ENCODE results near the gene HGFAC.
A peak's percentile ranks its signal among the peaks of the same experiment; 100 is the strongest.
"Not testable (repeated sequence)": the region's sequence is repeated elsewhere in the genome, so short reads cannot be mapped to it uniquely, and the experiment has no call there.

HGFAC gene

GRCh38 chr4:3407930-3408792 is 33.6 kb upstream of the HGFAC start:
- peak overlapping the region; percentile 66 for H3K4me3 ChIP-seq
- DNase-seq (ENCODE audit: low read depth, low spot score) = no peak
- 0 out of 2 replicates have a peak, but pooled peaks cover 7% of the 10 kb centered on the region for H3K9me3 ChIP-seq (ENCODE audit: low read depth, low read length)
- peaks cover 15% of the 10 kb centered on the region for H3K36me3 ChIP-seq (ENCODE audit: insufficient read depth, low read length)
- peak overlapping the region; percentile 44 for H3K9ac ChIP-seq (ENCODE audit: insufficient read length)
- TF ChIP-seq FOXP2 (optimal IDR thresholded peaks at IDR 0.05; ENCODE audit: control extremely low read depth, extremely low read length, insufficient read depth) (no peak), EZH2 (IDR thresholded peaks at IDR 0.05) (no peak), POLR2AphosphoS5 (IDR thresholded peaks at IDR 0.05; ENCODE audit: borderline replicate concordance, low read depth, low read length) (no peak)
- peak overlapping the region; percentile 96 for H3K27ac ChIP-seq

DNA sequence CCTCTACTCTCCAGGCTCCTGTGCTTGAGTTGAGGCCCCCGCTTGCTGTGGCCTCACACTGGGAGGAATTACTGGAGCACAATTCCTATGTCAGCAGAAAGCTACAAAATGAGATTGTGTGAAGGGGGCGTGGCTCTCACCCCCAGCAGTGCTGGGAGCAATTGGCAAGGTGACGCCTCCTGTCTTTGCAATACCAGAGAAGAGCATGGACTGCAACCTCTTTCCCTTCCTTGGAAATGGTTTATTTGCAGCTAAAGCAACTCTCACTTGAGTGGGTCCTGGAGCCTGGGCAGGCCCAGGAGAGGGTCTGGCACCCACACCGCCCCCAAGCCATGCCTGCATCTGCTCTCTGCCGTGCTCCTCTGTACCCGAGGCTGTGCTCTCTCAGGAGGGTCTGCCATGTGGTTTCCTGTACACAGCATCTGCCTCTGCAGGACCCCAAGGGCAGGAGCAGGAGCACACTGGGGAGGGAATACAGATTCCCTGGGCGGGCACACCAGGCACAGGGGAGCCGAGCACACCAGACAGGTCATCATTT is 32.9 kb upstream of the HGFAC start:
- Histone ChIP-seq H3K9me3 (ENCODE audit: low read depth, low read length) (0 out of 2 replicates have a peak, but pooled peaks cover 7% of the 10 kb centered on the region), H3K9ac (ENCODE audit: insufficient read length) (peak overlapping the region; percentile 44), H3K27ac (peak overlapping the region; percentile 96), H3K4me3 (peak overlapping the region; percentile 66), H3K36me3 (ENCODE audit: insufficient read depth, low read length) (peaks cover 13% of the 10 kb centered on the region)
- TF ChIP-seq FOXP2 (optimal IDR thresholded peaks at IDR 0.05; ENCODE audit: control extremely low read depth, extremely low read length, insufficient read depth) (peak; percentile 66), EZH2 (IDR thresholded peaks at IDR 0.05) (no peak)
- DNase-seq (ENCODE audit: low read depth, low spot score) = peak; percentile 81

DNA sequence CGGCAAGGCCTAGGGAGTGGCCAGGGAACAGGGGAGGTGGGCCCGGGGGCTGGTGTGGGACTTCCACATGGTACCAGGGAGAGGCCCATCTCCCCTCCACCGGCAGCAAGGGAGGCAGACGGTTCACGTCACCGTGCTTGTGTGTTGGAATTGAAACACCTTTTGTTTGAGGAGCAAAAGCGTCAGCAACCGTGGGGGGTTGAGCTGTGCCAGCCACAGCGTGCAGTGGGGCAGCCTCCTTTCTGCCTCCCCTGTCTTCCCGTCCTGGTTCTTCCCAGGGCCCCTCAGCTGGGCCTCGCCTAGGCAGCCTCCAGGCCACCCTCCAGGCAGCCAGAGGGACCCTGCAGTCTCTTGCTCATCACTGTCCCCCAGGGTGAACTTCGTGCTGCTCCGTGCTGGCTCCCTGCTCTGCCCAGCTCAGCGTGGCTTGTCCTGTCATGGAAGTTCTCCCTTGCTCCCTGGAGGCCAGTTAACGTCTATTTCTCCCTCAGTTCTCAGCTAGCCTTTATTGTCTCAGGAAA is 32.1 kb upstream of the HGFAC start:
- Histone ChIP-seq H3K36me3 (ENCODE audit: insufficient read depth, low read length) (peaks cover 7% of the 10 kb centered on the region; the same call in 1 of the 2 replicates), H3K27ac (peak overlapping the region; percentile 96), H3K9ac (ENCODE audit: insufficient read length) (no peak overlapping the region), H3K9me3 (ENCODE audit: low read depth, low read length) (0 out of 2 replicates have a peak, but pooled peaks cover 2% of the 10 kb centered on the region), H3K4me3 (peak overlapping the region; percentile 66)
- no peak for TF ChIP-seq FOXP2 (optimal IDR thresholded peaks at IDR 0.05; ENCODE audit: control extremely low read depth, extremely low read length, insufficient read depth)
- TF ChIP-seq EZH2 (IDR thresholded peaks at IDR 0.05) = no peak
- TF ChIP-seq POLR2AphosphoS5 (IDR thresholded peaks at IDR 0.05; ENCODE audit: borderline replicate concordance, low read depth, low read length) = no peak
- peak; percentile 42 for DNase-seq (ENCODE audit: low read depth, low spot score)

- Histone ChIP-seq H3K9ac (ENCODE audit: insufficient read length) (no peak overlapping the region), H3K4me3 (no peak overlapping the region), H3K9me3 (ENCODE audit: low read depth, low read length) (no peaks in the 10 kb centered on the region), H3K36me3 (ENCODE audit: insufficient read depth, low read length) (no peaks in the 10 kb centered on the region), H3K27ac (peak overlapping the region; percentile 96)
- no peak for TF ChIP-seq POLR2AphosphoS5 (IDR thresholded peaks at IDR 0.05; ENCODE audit: borderline replicate concordance, low read depth, low read length)
- no peak for TF ChIP-seq FOXP2 (optimal IDR thresholded peaks at IDR 0.05; ENCODE audit: control extremely low read depth, extremely low read length, insufficient read depth)
- no peak for TF ChIP-seq EZH2 (IDR thresholded peaks at IDR 0.05)
- DNase-seq (ENCODE audit: low read depth, low spot score) = no peak
Observed at GRCh38 chr4:3410401-3411135, 31.2 kb upstream of the HGFAC start.

DNA sequence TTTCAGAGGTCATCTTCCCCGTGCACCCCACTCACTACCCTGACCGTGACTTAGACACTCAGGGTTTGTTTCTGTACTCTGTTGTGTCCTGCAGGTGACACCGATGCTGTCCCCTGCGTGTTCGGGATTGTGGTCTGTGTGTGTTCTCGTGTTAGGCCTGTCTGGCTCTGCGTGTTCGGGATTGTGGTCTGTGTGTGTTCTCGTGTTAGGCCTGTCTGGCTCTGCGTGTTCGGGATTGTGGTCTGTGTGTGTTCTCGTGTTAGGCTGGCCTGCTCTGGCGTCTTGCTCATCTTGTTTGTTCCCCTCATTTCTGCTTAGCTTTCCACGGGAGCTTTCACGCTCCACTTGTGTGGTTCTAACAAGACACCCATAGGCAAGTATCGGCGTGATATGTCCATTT is 30.6 kb upstream of the HGFAC start:
- peak overlapping the region; percentile 51 for H3K27ac ChIP-seq
- not testable (repeated sequence) for H3K36me3 ChIP-seq (ENCODE audit: insufficient read depth, low read length); H3K9me3 ChIP-seq (ENCODE audit: low read depth, low read length); H3K4me3 ChIP-seq; DNase-seq (ENCODE audit: low read depth, low spot score); H3K9ac ChIP-seq (ENCODE audit: insufficient read length)

- peak overlapping the region; percentile 38; the same call in 1 of the 2 replicates for H3K27ac ChIP-seq
- no peaks in the 10 kb centered on the region; the same call in 1 of the 2 replicates for H3K36me3 ChIP-seq (ENCODE audit: insufficient read depth, low read length)
- H3K9ac ChIP-seq (ENCODE audit: insufficient read length) = peak overlapping the region; percentile 5
- H3K9me3 ChIP-seq (ENCODE audit: low read depth, low read length) = no peaks in the 10 kb centered on the region
- no peak overlapping the region for H3K4me3 ChIP-seq
- TF ChIP-seq FOXP2 (optimal IDR thresholded peaks at IDR 0.05; ENCODE audit: control extremely low read depth, extremely low read length, insufficient read depth) (no peak), POLR2AphosphoS5 (IDR thresholded peaks at IDR 0.05; ENCODE audit: borderline replicate concordance, low read depth, low read length) (no peak), EZH2 (IDR thresholded peaks at IDR 0.05) (no peak)
- DNase-seq (ENCODE audit: low read depth, low spot score) = no peak
Observed at GRCh38 chr4:3411676-3412075, 30.1 kb upstream of the HGFAC start.

- H3K9ac ChIP-seq (ENCODE audit: insufficient read length) = peak overlapping the region; percentile 5
- no peak for DNase-seq (ENCODE audit: low read depth, low spot score)
- TF ChIP-seq EZH2 (IDR thresholded peaks at IDR 0.05) (no peak), POLR2AphosphoS5 (IDR thresholded peaks at IDR 0.05; ENCODE audit: borderline replicate concordance, low read depth, low read length) (no peak), FOXP2 (optimal IDR thresholded peaks at IDR 0.05; ENCODE audit: control extremely low read depth, extremely low read length, insufficient read depth) (no peak)
- H3K9me3 ChIP-seq (ENCODE audit: low read depth, low read length) = no peaks in the 10 kb centered on the region
- H3K4me3 ChIP-seq = no peak overlapping the region
- peaks cover 6% of the 10 kb centered on the region; the same call in 1 of the 2 replicates for H3K36me3 ChIP-seq (ENCODE audit: insufficient read depth, low read length)
- H3K27ac ChIP-seq = 0 out of 2 replicates have a peak overlapping the region, but pooled peaks have one; percentile 38
Observed at GRCh38 chr4:3412257-3413020, 29.3 kb upstream of the HGFAC start.

All from SK-N-MC (cell line).